ENCODE results near the gene CYP2B6. TPM values are rescaled to one million over a fixed set of nuclear protein-coding genes. Genes with fewer than 3 reads are reported as not detected.

Gene CYP2B6
- total and polyA plus RNA-seq, 2 donors (not counting 3 experiments of a cell fraction or from before 2014, with no cell fraction given): not detected

- no peak for TF ChIP-seq POLR2AphosphoS5 (IDR thresholded peaks at IDR 0.05; ENCODE audit: insufficient read depth, low read depth, low read length)
- no peak for TF ChIP-seq GATA2 (IDR thresholded peaks at IDR 0.05; ENCODE audit: insufficient read depth, insufficient read length, low read depth, low read length)
- no peak for TF ChIP-seq EZH2 (IDR thresholded peaks at IDR 0.05; ENCODE audit: borderline replicate concordance, low read depth, low read length, severe bottlenecking)
- TF ChIP-seq MAX (IDR thresholded peaks at IDR 0.05; ENCODE audit: insufficient read depth, insufficient read length): no peak
- TF ChIP-seq CTCF (IDR thresholded peaks at IDR 0.05; ENCODE audit: extremely low read depth in 1 of 2, insufficient read depth in 1 of 2, low read depth in 1 of 2, low read length in 2 of 2): no peak
- no peak for TF ChIP-seq JUN (IDR thresholded peaks at IDR 0.05; ENCODE audit: borderline replicate concordance, insufficient read depth, insufficient read length, low read depth)
- no peak for TF ChIP-seq MYC (IDR thresholded peaks at IDR 0.05; ENCODE audit: low read depth, low read length)
- TF ChIP-seq POLR2A (IDR thresholded peaks at IDR 0.05; ENCODE audit: low read depth, low read length): no peak
- TF ChIP-seq FOS (IDR thresholded peaks at IDR 0.05; ENCODE audit: borderline replicate concordance, insufficient read depth, low read length): no peak
- Histone ChIP-seq H3K4me3 (replicated peaks in 1 of 3; ENCODE audit: insufficient read depth in 1 of 3, low read depth in 1 of 3, low read length in 3 of 3) (no peak overlapping the region), H3K27me3 (ENCODE audit: control insufficient read depth in 2 of 2, insufficient read depth in 2 of 2, low read length in 2 of 2) (no peaks in the 10 kb centered on the region), H3K9me3 (replicated peaks; ENCODE audit: control insufficient read depth, insufficient read depth, low read length) (no peaks in the 10 kb centered on the region), H3K9ac (replicated peaks; ENCODE audit: extremely low read depth, insufficient read depth, low read length) (no peak overlapping the region), H3K79me2 (ENCODE audit: control insufficient read depth, insufficient read depth, low read length) (no peaks in the 10 kb centered on the region), H3K27ac (ENCODE audit: insufficient read depth, low read depth, low read length) (no peak overlapping the region), H3K4me1 (ENCODE audit: control insufficient read depth, extremely low read depth, insufficient read depth, low read length) (peaks cover 7% of the 10 kb centered on the region), H3K36me3 (ENCODE audit: control insufficient read depth in 2 of 2, extremely low read depth in 1 of 2, insufficient read depth in 2 of 2, low read length in 2 of 2) (no peaks in the 10 kb centered on the region), H3K9me1 (replicated peaks; ENCODE audit: control insufficient read depth, extremely low read depth, insufficient read depth, low read length) (no peaks in the 10 kb centered on the region), H4K20me1 (replicated peaks; ENCODE audit: control insufficient read depth, extremely low read depth, insufficient read depth, low read length) (no peaks in the 10 kb centered on the region), H2AFZ (ENCODE audit: low read depth, low read length) (no peak overlapping the region), H3K4me2 (ENCODE audit: insufficient read depth, low read length) (no peak overlapping the region)
- no TSS peak for BruUV-seq (replicated peaks)
- ChIA-PET CTCF (no interaction called here), POLR2A (no interaction called here)
- FAIRE-seq: no peak
- dilution Hi-C loops (cut with MboI; ENCODE audit: extremely low pct_ligation_motif_present, low sequenced_read_pairs) (no loop called here), intact Hi-C loops (cut with micrococcal nuclease) (no loop called here)
- DNase-seq (ENCODE audit: low read depth, low spot score): no peak
Measured at GRCh38 chr19:40947114-40947513, 44.0 kb upstream of the CYP2B6 start.

All from endothelial cell of umbilical vein (primary cell).